Heart left ventricle (tissue), 16 donors: ENCODE data around the gene ISG20. TPM values are rescaled to one million over a fixed set of nuclear protein-coding genes. Genes with fewer than 3 reads are reported as not detected.

Experiments used
- ATAC-seq, 4 donors: fragments of 200-7000 bp; cut with Tn5 transposase; one replicate each; pipeline ENCODE4 v1.9.1; 2020 to 2022; ENCODE audit warnings: moderate library complexity in 4 of 4, mild to moderate bottlenecking in 3 of 4, moderate number of reproducible peaks in 1 of 4
- DNase-seq, 5 donors: peaks; one replicate each; pipeline ENCODE4 v3.0.0-alpha.2; 2020
- H3K27ac ChIP-seq, 12 donors: fragments of 200-600 bp; sonication (generic) in 4 of 12; one replicate each; pipeline versions ENCODE4 v1.5.0 to v1.8.0; 2016 to 2022; ENCODE audit warnings: mild to moderate bottlenecking in 2 of 12
- H3K27me3 ChIP-seq, 9 donors: fragments of 200-600 bp; sonication (generic) in 2 of 9; one replicate each; pipeline versions ENCODE4 v1.5.1 to v1.8.0; 2016 to 2022; ENCODE audit warnings: mild to moderate bottlenecking in 3 of 9
- H3K36me3 ChIP-seq, 9 donors: fragments of 200-600 bp; sonication (generic) in 2 of 9; one replicate each; pipeline versions ENCODE4 v1.5.0 to v1.8.0; 2018 to 2022; ENCODE audit warnings: mild to moderate bottlenecking in 2 of 9
- H3K4me1 ChIP-seq, 12 donors: fragments of 200-600 bp; sonication (generic) in 4 of 12; one replicate each; pipeline versions ENCODE4 v1.5.0 to v1.8.0; 2016 to 2022; ENCODE audit warnings: mild to moderate bottlenecking in 3 of 12
- H3K4me3 ChIP-seq, 12 donors: fragments of 200-600 bp; sonication (generic) in 4 of 12; one replicate each; pipeline versions ENCODE4 v1.5.0 to v1.8.0; 2017 to 2022; ENCODE audit warnings: mild to moderate bottlenecking in 9 of 12, moderate library complexity in 4 of 12
- H3K9me3 ChIP-seq, 12 donors: fragments of 200-600 bp; sonication (generic) in 4 of 12; one replicate each; pipeline versions ENCODE4 v1.5.0 to v1.8.0; 2016 to 2022; ENCODE audit warnings: mild to moderate bottlenecking in 1 of 12
- POLR2A ChIP-seq, 2 donors: fragments of 450-650 bp; IDR thresholded peaks; one replicate each; pipeline ENCODE4 v1.6.1; 2017; ENCODE audit warnings: antibody characterized with exemption in 2 of 2, mild to moderate bottlenecking in 2 of 2, moderate library complexity in 2 of 2
- WGBS, 4 donors: extraction: QIAGEN DNeasy Blood & Tissue Kit in 2 of 4; methylation state at CpG; one replicate each; pipeline versions ENCODE4 v1.1.5 to v1.1.7; 2013 to 2018; 5-methylcytosine and 5-hydroxymethylcytosine counted together
- intact Hi-C, 10 donors: fragments of 100-400 bp; cut with DNase I; formaldehyde crosslinking; loops; one replicate each; pipeline versions ENCODE4 v1.11.1 to v1.14.2; 2022
- polyA plus RNA-seq, 2 donors: library from polyadenylated mRNA; stranded (reverse); fragments of 200-250 nt; gene quantifications; one replicate each; pipeline ENCODE4 v1.2.3, GENCODE V29; 2013
- total RNA-seq, 9 donors: library from RNA; depleted of rRNA in 2 of 9; stranded (reverse); fragments of >200 nt in 2 of 9; fragmentation: NEBNext Ultra II Directional in 3 of 9; extraction: Animal tissue kit (Norgen Biotek cat#: 25700) in 3 of 9; gene quantifications; one replicate each; pipeline versions ENCODE4 v1.1.0 to v1.2.4, GENCODE V29; 2016 to 2023
- TF ChIP-seq, protein P1 (sequence below), 12 donors: fragments of 200-600 bp; sonication (generic) in 4 of 12; IDR thresholded peaks; one replicate each; pipeline versions ENCODE4 v1.5.0 to v1.8.0; 2018 to 2022; ENCODE audit warnings: antibody characterized with exemption in 12 of 12, mild to moderate bottlenecking in 5 of 12
- donor health status: ischemic (EF 13 %, LVEDD 7.1; RV severe dilation, severe dysfunction).
- donor health status: healthy with polysubstance abuse.
- donor health status: DM: no; HTN: yes; CAD: no.
- donor health status: DM: no; HTN: no; CAD: no.
- donor health status: ischemic (EF 25% LVEDD 6.9; RV normal size, moderate dysfunction).
- donor health status: ischemic (EF 25% LVEDD 5.7; RV mildly dilated, moderate dysfunction).
- donor health status: healthy.
- donor health status: DM: yes; HTN: yes; CAD: no.
- donor health status: ischemic (EF 35%, LVEDD 5.7; RV mildly dilated, moderate dysfunction).
- donor health status: nonischemic (EF 11% LVEDD 7.7; RV severe dilation, severe dysfunction).
- donor health status: DM: yes; HTN: yes; CAD: no.
- donor health status: PGD.
- donor health status: ischemic (EF 29% LVEDD 5.4; RV normal size, mild dysfunction).
- donor health status: nonischemic (EF 23%, LVEDD 6.1; RV moderate dilation, normal function).

Gene ISG20
- total and polyA plus RNA-seq, 11 donors = 1.5 to 24.2 (median 4.9) TPM

- no peak for ATAC-seq
- H3K36me3 ChIP-seq = no peaks in the 10 kb centered on the region
- no peak overlapping the region for H3K27ac ChIP-seq
- H3K4me3 ChIP-seq = no peak overlapping the region
- H3K27me3 ChIP-seq = peaks cover 0 to 13% (median 6%) of the 10 kb centered on the region in 9 donors
- no peaks in the 10 kb centered on the region for H3K9me3 ChIP-seq
- intact Hi-C loops = loop anchor here in 2 of 10 donors (5.0 to 10.0 kb wide), 2 partner anchors 67 to 135 kb away; partner anchors contain the start of gene DET1 (in 1 of the 2)
- no peak for DNase-seq
- no peaks in the 10 kb centered on the region for H3K4me1 ChIP-seq
- TF ChIP-seq, protein P1, sequence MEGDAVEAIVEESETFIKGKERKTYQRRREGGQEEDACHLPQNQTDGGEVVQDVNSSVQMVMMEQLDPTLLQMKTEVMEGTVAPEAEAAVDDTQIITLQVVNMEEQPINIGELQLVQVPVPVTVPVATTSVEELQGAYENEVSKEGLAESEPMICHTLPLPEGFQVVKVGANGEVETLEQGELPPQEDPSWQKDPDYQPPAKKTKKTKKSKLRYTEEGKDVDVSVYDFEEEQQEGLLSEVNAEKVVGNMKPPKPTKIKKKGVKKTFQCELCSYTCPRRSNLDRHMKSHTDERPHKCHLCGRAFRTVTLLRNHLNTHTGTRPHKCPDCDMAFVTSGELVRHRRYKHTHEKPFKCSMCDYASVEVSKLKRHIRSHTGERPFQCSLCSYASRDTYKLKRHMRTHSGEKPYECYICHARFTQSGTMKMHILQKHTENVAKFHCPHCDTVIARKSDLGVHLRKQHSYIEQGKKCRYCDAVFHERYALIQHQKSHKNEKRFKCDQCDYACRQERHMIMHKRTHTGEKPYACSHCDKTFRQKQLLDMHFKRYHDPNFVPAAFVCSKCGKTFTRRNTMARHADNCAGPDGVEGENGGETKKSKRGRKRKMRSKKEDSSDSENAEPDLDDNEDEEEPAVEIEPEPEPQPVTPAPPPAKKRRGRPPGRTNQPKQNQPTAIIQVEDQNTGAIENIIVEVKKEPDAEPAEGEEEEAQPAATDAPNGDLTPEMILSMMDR (IDR thresholded peaks at IDR 0.05) = no peak
- TF ChIP-seq POLR2A (IDR thresholded peaks at IDR 0.05) = no peak
- WGBS, 4 donors = 61 to 84% (median 70%) methylated on average over 6 to 7 of the region's 7 CpGs
These were observed 26.5 kb upstream of the ISG20 start for GRCh38 chr15:88612186-88612796.

GRCh38 chr15:88613074-88613944 lies 25.5 kb upstream of the ISG20 start:
- Histone ChIP-seq H3K4me1 (no peaks in the 10 kb centered on the region), H3K4me3 (no peak overlapping the region), H3K9me3 (no peaks in the 10 kb centered on the region), H3K27ac (no peak overlapping the region), H3K36me3 (no peaks in the 10 kb centered on the region), H3K27me3 (peaks cover 0 to 3% (median 0%) of the 10 kb centered on the region in 9 donors)
- ATAC-seq = no peak
- WGBS, 4 donors = 42 to 62% (median 47%) methylated on average over 7 of the region's 7 CpGs
- intact Hi-C loops = loop anchor here in 2 of 10 donors (5.0 to 10.0 kb wide), 2 partner anchors 69 to 136 kb away; partner anchors contain the start of gene DET1 (in 1 of the 2)
- no peak for DNase-seq
- TF ChIP-seq, protein P1 (IDR thresholded peaks at IDR 0.05) = no peak
- TF ChIP-seq POLR2A (IDR thresholded peaks at IDR 0.05) = no peak

GRCh38 chr15:88615303-88616107 lies 23.3 kb upstream of the ISG20 start:
- WGBS, 4 donors = 74 to 80% (median 75%) methylated on average over 11 of the region's 11 CpGs
- Histone ChIP-seq H3K36me3 (no peaks in the 10 kb centered on the region), H3K27me3 (peaks cover 0 to 2% (median 0%) of the 10 kb centered on the region in 9 donors), H3K4me1 (peaks cover 0 to 1% (median under 1%) of the 10 kb centered on the region in 12 donors), H3K27ac (no peak overlapping the region), H3K9me3 (no peaks in the 10 kb centered on the region), H3K4me3 (no peak overlapping the region)
- DNase-seq (no peak), ATAC-seq (no peak)
- TF ChIP-seq POLR2A (IDR thresholded peaks at IDR 0.05) = no peak
- TF ChIP-seq, protein P1 (IDR thresholded peaks at IDR 0.05) = no peak
- intact Hi-C loops = loop anchor here in 5 of 10 donors (2.0 to 10.0 kb wide), 3 partner anchors 71 to 141 kb away; partner anchors contain the start of gene DET1 (in 1 of the 5)
